Esophagus muscularis mucosa (tissue), 4 donors: Measurements from ENCODE around the gene OR51M1. TPM values are rescaled to one million over a fixed set of nuclear protein-coding genes. Genes with fewer than 3 reads are reported as not detected.

Experiments used
- DNase-seq: peaks from one replicate; pipeline ENCODE4 v3.0.0-alpha.2; 2017; ENCODE audit errors: extremely low spot score
- H3K27ac ChIP-seq, 4 donors: fragments of 200-600 bp; sonication (generic); replicated peaks in 1 of 4; 1 replicate in 3 of 4; 2 replicates in 1 of 4; pipeline ENCODE4 v1.5.1; 2016 to 2019; ENCODE audit warnings: mild to moderate bottlenecking in 1 of 4
- H3K27me3 ChIP-seq, 4 donors: fragments of 200-600 bp; sonication (generic); one replicate each; pipeline versions ENCODE4 v1.5.1 to v1.6.0; 2016 to 2019
- H3K36me3 ChIP-seq, 4 donors: fragments of 200-600 bp; sonication (generic); one replicate each; pipeline ENCODE4 v1.5.1; 2016 to 2019
- H3K4me1 ChIP-seq, 4 donors: fragments of 200-600 bp; sonication (generic); one replicate each; pipeline ENCODE4 v1.5.1; 2016 to 2019
- H3K4me3 ChIP-seq, 4 donors: fragments of 200-600 bp; sonication (generic); 1 replicate in 2 of 4; 2 replicates in 2 of 4; pipeline ENCODE4 v1.5.1; 2016 to 2019; ENCODE audit warnings: mild to moderate bottlenecking in 4 of 4, moderate library complexity in 1 of 4
- H3K9me3 ChIP-seq, 4 donors: fragments of 200-600 bp; sonication (generic); 1 replicate in 3 of 4; 2 replicates in 1 of 4; pipeline ENCODE4 v1.5.1; 2016 to 2019
- CTCF ChIP-seq, 3 experiments: fragments of 200-600 bp in 2 of 3; fragments of 450-650 bp in 1 of 3; sonication (generic) in 2 of 3; IDR thresholded peaks; one replicate each; pipeline ENCODE4 v1.5.1; 2017 to 2019; ENCODE audit warnings: antibody characterized with exemption in 3 of 3, mild to moderate bottlenecking in 2 of 3, moderate library complexity in 1 of 3
- EP300 ChIP-seq: sonication (generic); formaldehyde crosslinking; IDR thresholded peaks from one replicate; pipeline ENCODE4 v1.6.1; 2017; ENCODE audit warnings: antibody characterized with exemption
- POLR2A ChIP-seq: fragments of 450-650 bp; IDR thresholded peaks from one replicate; pipeline ENCODE4 v1.6.1; 2017; ENCODE audit warnings: antibody characterized with exemption, moderate library complexity, mild to moderate bottlenecking, low read depth
- POLR2AphosphoS5 ChIP-seq, 2 donors: sonication (generic); formaldehyde crosslinking; IDR thresholded peaks; one replicate each; pipeline ENCODE4 v1.6.1; 2017; ENCODE audit warnings: antibody characterized with exemption in 2 of 2
- WGBS: methylation state at CpG from one replicate; pipeline ENCODE4 v1.1.5; 2018; 5-methylcytosine and 5-hydroxymethylcytosine counted together
- intact Hi-C: fragments of 100-400 bp; cut with DNase I; formaldehyde crosslinking; loops from one replicate; pipeline ENCODE4 v1.15.1; 2023
- total RNA-seq, 4 donors: library from RNA; depleted of rRNA; stranded (reverse); fragments of >200 nt; gene quantifications; one replicate each; pipeline versions ENCODE4 v1.1.0 to v1.2.1, GENCODE V29; 2016

OR51M1 gene
- total RNA-seq, 4 donors from 2014 or later: not detected

- H3K4me3 ChIP-seq: no peak overlapping the region
- DNase-seq: no peak
- no peak overlapping the region for H3K27ac ChIP-seq
- no peaks in the 10 kb centered on the region for H3K36me3 ChIP-seq
- intact Hi-C loops: no loop called here
- no peak for TF ChIP-seq CTCF (IDR thresholded peaks at IDR 0.05)
- TF ChIP-seq POLR2A: no peak
- no peak for TF ChIP-seq EP300
- 80% methylated on average over 1 of the region's 1 CpG for WGBS
- no peaks in the 10 kb centered on the region for H3K4me1 ChIP-seq
- H3K27me3 ChIP-seq: no peaks in the 10 kb centered on the region
- no peaks in the 10 kb centered on the region for H3K9me3 ChIP-seq
Observed at GRCh38 chr11:5366856-5367255, 16.8 kb upstream of the OR51M1 start.

- no peaks in the 10 kb centered on the region for H3K4me1 ChIP-seq
- H3K27me3 ChIP-seq: no peaks in the 10 kb centered on the region
- DNase-seq: no peak
- peaks cover 0 to under 1% (median 0%) of the 10 kb centered on the region in 4 donors for H3K9me3 ChIP-seq
- no peak for TF ChIP-seq POLR2AphosphoS5 (IDR thresholded peaks at IDR 0.05)
- TF ChIP-seq CTCF (IDR thresholded peaks at IDR 0.05): no peak
- no peak for TF ChIP-seq POLR2A
- H3K27ac ChIP-seq: no peak overlapping the region
- intact Hi-C loops: no loop called here
- H3K4me3 ChIP-seq: no peak overlapping the region
- no peaks in the 10 kb centered on the region for H3K36me3 ChIP-seq
- 62% methylated on average over 2 of the region's 2 CpGs for WGBS
Observed at GRCh38 chr11:5367448-5368074, 16.1 kb upstream of the OR51M1 start.

GRCh38 chr11:5368502-5369043 is 15.0 kb upstream of the OR51M1 start:
- H3K4me3 ChIP-seq: no peak overlapping the region
- no peaks in the 10 kb centered on the region for H3K36me3 ChIP-seq
- no peak overlapping the region for H3K27ac ChIP-seq
- DNase-seq: no peak
- peaks cover 0 to 5% (median 0%) of the 10 kb centered on the region in 4 donors for H3K9me3 ChIP-seq
- intact Hi-C loops: no loop called here
- no peaks in the 10 kb centered on the region for H3K27me3 ChIP-seq
- WGBS: 65% methylated on average over 3 of the region's 3 CpGs
- no peaks in the 10 kb centered on the region for H3K4me1 ChIP-seq
- no peak for TF ChIP-seq POLR2AphosphoS5 (IDR thresholded peaks at IDR 0.05)
- no peak for TF ChIP-seq POLR2A
- no peak for TF ChIP-seq EP300
- no peak for TF ChIP-seq CTCF (IDR thresholded peaks at IDR 0.05)

GRCh38 chr11:5369789-5370188 is 13.8 kb upstream of the OR51M1 start:
- H3K27me3 ChIP-seq: no peaks in the 10 kb centered on the region
- no peak overlapping the region for H3K4me3 ChIP-seq
- no peak overlapping the region for H3K27ac ChIP-seq
- H3K36me3 ChIP-seq: no peaks in the 10 kb centered on the region
- no peaks in the 10 kb centered on the region for H3K4me1 ChIP-seq
- no peak for DNase-seq
- TF ChIP-seq POLR2A: no peak
- no peak for TF ChIP-seq CTCF (IDR thresholded peaks at IDR 0.05)
- no peak for TF ChIP-seq POLR2AphosphoS5 (IDR thresholded peaks at IDR 0.05)
- no peak for TF ChIP-seq EP300
- intact Hi-C loops: no loop called here
- peaks cover 0 to 5% (median 0%) of the 10 kb centered on the region in 4 donors for H3K9me3 ChIP-seq
